ENCODE results near the gene PDE4D.
A peak's percentile ranks its signal among the peaks of the same experiment; 100 is the strongest.

The PDE4D gene

DNA sequence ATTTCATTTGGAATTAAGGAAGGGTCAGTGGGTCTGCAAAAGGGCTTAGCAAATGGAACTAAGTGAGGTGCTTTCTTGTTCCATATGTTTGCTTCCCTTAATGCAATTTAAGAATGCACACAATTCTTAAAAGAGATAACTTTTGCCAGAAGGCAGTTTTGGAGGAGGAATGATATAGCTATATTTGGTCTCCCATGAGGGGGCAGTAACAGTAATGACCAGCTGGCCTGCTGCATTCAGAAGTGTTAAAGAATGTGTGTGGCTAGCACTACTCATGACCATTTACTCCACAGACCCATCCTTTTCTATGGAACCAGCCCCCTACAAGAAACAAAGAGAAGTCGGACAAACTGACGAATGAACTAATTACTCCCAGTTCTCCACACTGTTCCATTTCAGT lies 671.8 kb downstream of the PDE4D start:
- H3K27ac ChIP-seq (ENCODE audit: low read length) = no peak overlapping the region

GRCh38 chr5:59218424-59219045 lies 675.0 kb downstream of the PDE4D start:
- Histone ChIP-seq H3K4me3 (ENCODE audit: low read length) (no peak overlapping the region), H3K9me2 (replicated peaks; ENCODE audit: insufficient read depth, low read length) (no peaks in the 10 kb centered on the region), H2AFZ (ENCODE audit: low read length) (no peak overlapping the region), H3K79me2 (ENCODE audit: low read length) (no peaks in the 10 kb centered on the region), H3K27ac (ENCODE audit: low read length) (no peak overlapping the region), H3K4me2 (ENCODE audit: low read depth, low read length) (no peak overlapping the region), H3K9ac (ENCODE audit: low read length) (no peak overlapping the region), H3K4me1 (ENCODE audit: low read length) (no peaks in the 10 kb centered on the region), H3K27me3 (replicated peaks; ENCODE audit: insufficient read depth, low read length) (no peaks in the 10 kb centered on the region), H3K9me3 (replicated peaks; ENCODE audit: insufficient read depth, low read length) (no peaks in the 10 kb centered on the region), H3K36me3 (replicated peaks; ENCODE audit: insufficient read depth, low read length) (no peaks in the 10 kb centered on the region), H3F3A (ENCODE audit: insufficient read depth, low read length) (no peaks in the 10 kb centered on the region), H4K20me1 (ENCODE audit: insufficient read depth, low read length) (no peaks in the 10 kb centered on the region)
- TF ChIP-seq EZH2phosphoT487 (IDR thresholded peaks at IDR 0.05; ENCODE audit: low read length) = no peak
- TF ChIP-seq, protein P1, sequence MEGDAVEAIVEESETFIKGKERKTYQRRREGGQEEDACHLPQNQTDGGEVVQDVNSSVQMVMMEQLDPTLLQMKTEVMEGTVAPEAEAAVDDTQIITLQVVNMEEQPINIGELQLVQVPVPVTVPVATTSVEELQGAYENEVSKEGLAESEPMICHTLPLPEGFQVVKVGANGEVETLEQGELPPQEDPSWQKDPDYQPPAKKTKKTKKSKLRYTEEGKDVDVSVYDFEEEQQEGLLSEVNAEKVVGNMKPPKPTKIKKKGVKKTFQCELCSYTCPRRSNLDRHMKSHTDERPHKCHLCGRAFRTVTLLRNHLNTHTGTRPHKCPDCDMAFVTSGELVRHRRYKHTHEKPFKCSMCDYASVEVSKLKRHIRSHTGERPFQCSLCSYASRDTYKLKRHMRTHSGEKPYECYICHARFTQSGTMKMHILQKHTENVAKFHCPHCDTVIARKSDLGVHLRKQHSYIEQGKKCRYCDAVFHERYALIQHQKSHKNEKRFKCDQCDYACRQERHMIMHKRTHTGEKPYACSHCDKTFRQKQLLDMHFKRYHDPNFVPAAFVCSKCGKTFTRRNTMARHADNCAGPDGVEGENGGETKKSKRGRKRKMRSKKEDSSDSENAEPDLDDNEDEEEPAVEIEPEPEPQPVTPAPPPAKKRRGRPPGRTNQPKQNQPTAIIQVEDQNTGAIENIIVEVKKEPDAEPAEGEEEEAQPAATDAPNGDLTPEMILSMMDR (IDR thresholded peaks at IDR 0.05; ENCODE audit: low read length) = peak; percentile 35
- peak; percentile 14 for DNase-seq

More for the DNA sequence above, 671.8 kb downstream of the PDE4D start:
- Histone ChIP-seq H3K27me3 (replicated peaks; ENCODE audit: insufficient read depth, low read length) (no peaks in the 10 kb centered on the region), H3K4me2 (ENCODE audit: low read depth, low read length) (no peak overlapping the region), H3K4me3 (ENCODE audit: low read length) (no peak overlapping the region), H2AFZ (ENCODE audit: low read length) (no peak overlapping the region), H3K79me2 (ENCODE audit: low read length) (no peaks in the 10 kb centered on the region), H3K36me3 (replicated peaks; ENCODE audit: insufficient read depth, low read length) (no peaks in the 10 kb centered on the region), H3F3A (ENCODE audit: insufficient read depth, low read length) (no peaks in the 10 kb centered on the region), H3K9me2 (replicated peaks; ENCODE audit: insufficient read depth, low read length) (no peaks in the 10 kb centered on the region), H3K9me3 (replicated peaks; ENCODE audit: insufficient read depth, low read length) (no peaks in the 10 kb centered on the region), H4K20me1 (ENCODE audit: insufficient read depth, low read length) (no peaks in the 10 kb centered on the region), H3K9ac (ENCODE audit: low read length) (no peak overlapping the region), H3K4me1 (ENCODE audit: low read length) (no peaks in the 10 kb centered on the region)
- DNase-seq = no peak
- TF ChIP-seq EZH2phosphoT487 (IDR thresholded peaks at IDR 0.05; ENCODE audit: low read length) (no peak), EZH2 (optimal IDR thresholded peaks at IDR 0.05; ENCODE audit: low read depth, low read length) (no peak)
- TF ChIP-seq, protein P1 (IDR thresholded peaks at IDR 0.05; ENCODE audit: low read length) = no peak

DNA sequence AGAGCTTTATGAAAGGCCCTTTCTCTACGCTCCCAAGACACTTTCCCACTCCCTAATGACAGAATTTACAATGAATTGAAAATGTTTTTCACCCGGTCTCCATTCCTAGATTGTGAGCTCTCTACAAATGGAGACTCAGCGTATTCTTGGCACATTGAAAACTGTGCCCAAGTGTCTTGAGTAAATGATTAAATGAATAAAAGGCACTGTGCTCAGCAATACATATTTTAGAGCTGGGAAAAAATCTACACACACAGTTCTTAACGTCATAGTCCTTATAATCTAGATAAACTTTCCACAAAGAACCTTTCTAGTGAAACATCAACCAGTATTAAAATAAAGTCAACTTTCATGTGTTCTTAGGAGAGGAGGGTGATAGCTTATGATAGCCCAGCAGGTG lies 676.7 kb downstream of the PDE4D start:
- no peak for TF ChIP-seq EZH2 (optimal IDR thresholded peaks at IDR 0.05; ENCODE audit: low read depth, low read length)
- TF ChIP-seq, protein P1 (IDR thresholded peaks at IDR 0.05; ENCODE audit: low read length) = no peak
- Histone ChIP-seq H3K4me2 (ENCODE audit: low read depth, low read length) (no peak overlapping the region), H3K36me3 (replicated peaks; ENCODE audit: insufficient read depth, low read length) (no peaks in the 10 kb centered on the region), H4K20me1 (ENCODE audit: insufficient read depth, low read length) (no peaks in the 10 kb centered on the region), H3F3A (ENCODE audit: insufficient read depth, low read length) (no peaks in the 10 kb centered on the region), H3K27ac (ENCODE audit: low read length) (no peak overlapping the region), H3K4me1 (ENCODE audit: low read length) (no peaks in the 10 kb centered on the region), H3K27me3 (replicated peaks; ENCODE audit: insufficient read depth, low read length) (no peaks in the 10 kb centered on the region), H3K79me2 (ENCODE audit: low read length) (no peaks in the 10 kb centered on the region), H3K9ac (ENCODE audit: low read length) (no peak overlapping the region), H2AFZ (ENCODE audit: low read length) (no peak overlapping the region), H3K4me3 (ENCODE audit: low read length) (no peak overlapping the region), H3K9me3 (replicated peaks; ENCODE audit: insufficient read depth, low read length) (no peaks in the 10 kb centered on the region), H3K9me2 (replicated peaks; ENCODE audit: insufficient read depth, low read length) (no peaks in the 10 kb centered on the region)
- no peak for DNase-seq

Measured in MM.1S (cell line).